Astrocyte (in vitro differentiated cells and primary cell): ENCODE data around the gene WFDC10B. TPM values are rescaled to one million over a fixed set of nuclear protein-coding genes. Genes with fewer than 3 reads are reported as not detected.
"Not testable (repeated sequence)": the region's sequence is repeated elsewhere in the genome, so short reads cannot be mapped to it uniquely, and the experiment has no call there.

Experiments used
- DNase-seq: peaks from one replicate; pipeline ENCODE4 v3.0.0-alpha.2; 2010; ENCODE audit warnings: low read depth
- FAIRE-seq: peaks from 2 replicates; lab custom pipeline; 2011; peaks lifted over from hg19 to GRCh38; lab: Jason Lieb, UNC
- H2AFZ ChIP-seq: 2 replicates; pipeline ENCODE4 v1.6.0; 2012; ENCODE audit warnings: low read depth, low read length, inconsistent platforms
- H3K27ac ChIP-seq: 2 replicates; pipeline ENCODE4 v1.5.1; 2011; ENCODE audit warnings: low read depth, low read length, inconsistent platforms
- H3K27me3 ChIP-seq: 2 replicates; pipeline ENCODE4 v1.6.0; 2011; ENCODE audit warnings: low read length, inconsistent platforms; ENCODE audit not compliant: insufficient read depth
- H3K36me3 ChIP-seq: 2 replicates; pipeline ENCODE4 v1.5.1; 2011; ENCODE audit warnings: low read length, inconsistent platforms; ENCODE audit not compliant: insufficient read depth
- H3K4me1 ChIP-seq: 2 replicates; pipeline ENCODE4 v1.5.1; 2011; ENCODE audit warnings: low read length, inconsistent platforms; ENCODE audit not compliant: insufficient read depth
- H3K4me2 ChIP-seq: 2 replicates; pipeline ENCODE4 v1.6.0; 2012; ENCODE audit warnings: low read length, inconsistent platforms
- H3K4me3 ChIP-seq: 2 replicates; pipeline ENCODE4 v1.5.1; 2011; ENCODE audit warnings: low read depth, mild to moderate bottlenecking, low read length, inconsistent platforms; ENCODE audit not compliant: insufficient read depth
- H3K79me2 ChIP-seq: 2 replicates; pipeline ENCODE4 v1.6.0; 2012; ENCODE audit warnings: mild to moderate bottlenecking, low read length, inconsistent platforms; ENCODE audit not compliant: insufficient read depth
- H3K9ac ChIP-seq: 2 replicates; pipeline ENCODE4 v1.6.0; 2012; ENCODE audit warnings: mild to moderate bottlenecking, low read length, inconsistent platforms
- H3K9me3 ChIP-seq: 2 replicates; pipeline ENCODE4 v1.5.1; 2012; ENCODE audit warnings: low read depth, mild to moderate bottlenecking, low read length, inconsistent platforms; ENCODE audit not compliant: insufficient read depth
- H4K20me1 ChIP-seq: 2 replicates; pipeline ENCODE4 v1.6.0; 2012; ENCODE audit warnings: low read length, inconsistent platforms; ENCODE audit not compliant: insufficient read depth
- H3K27ac Mint-ChIP-seq: one replicate; pipeline ENCODE4 v1.8.0; 2021; ENCODE audit warnings: mild to moderate bottlenecking, mixed read lengths; ENCODE audit not compliant: unreplicated experiment
- H3K27me3 Mint-ChIP-seq: one replicate; pipeline ENCODE4 v1.8.0; 2021; ENCODE audit warnings: low read depth, mixed read lengths; ENCODE audit not compliant: unreplicated experiment
- H3K36me3 Mint-ChIP-seq: one replicate; pipeline ENCODE4 v1.8.0; 2021; ENCODE audit warnings: low read depth, mixed read lengths; ENCODE audit not compliant: unreplicated experiment
- H3K4me1 Mint-ChIP-seq: one replicate; pipeline ENCODE4 v1.8.0; 2021; ENCODE audit warnings: low read depth, mixed read lengths; ENCODE audit not compliant: unreplicated experiment
- H3K4me3 Mint-ChIP-seq: one replicate; pipeline ENCODE4 v1.8.0; 2021; ENCODE audit warnings: mild to moderate bottlenecking, moderate library complexity, mixed read lengths; ENCODE audit not compliant: unreplicated experiment
- H3K9me3 Mint-ChIP-seq: one replicate; pipeline ENCODE4 v1.8.0; 2021; ENCODE audit warnings: mild to moderate bottlenecking, mixed read lengths; ENCODE audit not compliant: unreplicated experiment
- EZH2 ChIP-seq: IDR thresholded peaks from 2 replicates; pipeline ENCODE4 v1.6.1; 2012; ENCODE audit warnings: mild to moderate bottlenecking, low read length, inconsistent platforms; ENCODE audit not compliant: insufficient read depth
- total RNA-seq: library from RNA; stranded (reverse); gene quantifications from 2 replicates; pipeline ENCODE4 v1.2.1, GENCODE V29; 2021
- TF ChIP-seq, protein P1 (sequence below): IDR thresholded peaks from 2 replicates; pipeline ENCODE4 v1.5.1; 2011; ENCODE audit warnings: low read depth, mild to moderate bottlenecking, inconsistent platforms, low read length, moderate library complexity; ENCODE audit not compliant: insufficient read depth

The WFDC10B gene
- total RNA-seq, 1 donor from 2014 or later = not detected

DNA sequence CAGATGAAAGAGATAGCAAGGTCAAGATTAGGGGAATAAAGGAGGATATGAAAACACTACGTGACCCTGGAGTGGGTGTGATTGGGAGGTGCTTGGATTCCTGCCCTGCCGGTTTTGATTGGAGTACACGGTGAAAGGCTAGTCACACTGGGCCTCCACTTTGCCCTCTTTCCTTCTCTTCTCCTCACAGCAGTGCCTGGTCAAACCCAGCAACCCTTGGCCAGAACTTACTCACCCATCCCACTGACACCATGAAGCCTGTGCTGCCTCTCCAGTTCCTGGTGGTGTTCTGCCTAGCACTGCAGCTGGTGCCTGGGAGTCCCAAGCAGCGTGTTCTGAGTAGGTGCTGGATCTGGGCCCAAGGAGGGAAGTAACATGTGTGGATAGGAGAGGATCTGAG lies 2.9 kb downstream of the WFDC10B start, which contains the start of gene WFDC13:
Gene WFDC13 (plus strand): TSS at position 166 of the 400 bp plus-strand sequence. CDS start 86 bp downstream, at position 252.
- Histone ChIP-seq H3K79me2 (no peaks in the 10 kb centered on the region), H3K27ac (no peak within 1 kb of the TSS), H4K20me1 (no peaks in the 10 kb centered on the region), H3K4me1 (no peaks in the 10 kb centered on the region), H3K4me2 (no peak within 1 kb of the TSS), H3K36me3 (no peaks in the 10 kb centered on the region), H2AFZ (no peak within 1 kb of the TSS), H3K4me3 (no peak within 1 kb of the TSS), H3K27me3 (no peaks in the 10 kb centered on the region), H3K9ac (no peak within 1 kb of the TSS), H3K9me3 (no peaks in the 10 kb centered on the region)
- peaks cover 4% of the 10 kb centered on the region for H3K9me3 Mint-ChIP-seq
- DNase-seq (no peak), FAIRE-seq (no peak)
- H3K4me1 Mint-ChIP-seq = no peaks in the 10 kb centered on the region
- H3K27ac Mint-ChIP-seq = no peak within 1 kb of the TSS
- peaks cover 10% of the 10 kb centered on the region for H3K27me3 Mint-ChIP-seq
- TF ChIP-seq, protein P1, sequence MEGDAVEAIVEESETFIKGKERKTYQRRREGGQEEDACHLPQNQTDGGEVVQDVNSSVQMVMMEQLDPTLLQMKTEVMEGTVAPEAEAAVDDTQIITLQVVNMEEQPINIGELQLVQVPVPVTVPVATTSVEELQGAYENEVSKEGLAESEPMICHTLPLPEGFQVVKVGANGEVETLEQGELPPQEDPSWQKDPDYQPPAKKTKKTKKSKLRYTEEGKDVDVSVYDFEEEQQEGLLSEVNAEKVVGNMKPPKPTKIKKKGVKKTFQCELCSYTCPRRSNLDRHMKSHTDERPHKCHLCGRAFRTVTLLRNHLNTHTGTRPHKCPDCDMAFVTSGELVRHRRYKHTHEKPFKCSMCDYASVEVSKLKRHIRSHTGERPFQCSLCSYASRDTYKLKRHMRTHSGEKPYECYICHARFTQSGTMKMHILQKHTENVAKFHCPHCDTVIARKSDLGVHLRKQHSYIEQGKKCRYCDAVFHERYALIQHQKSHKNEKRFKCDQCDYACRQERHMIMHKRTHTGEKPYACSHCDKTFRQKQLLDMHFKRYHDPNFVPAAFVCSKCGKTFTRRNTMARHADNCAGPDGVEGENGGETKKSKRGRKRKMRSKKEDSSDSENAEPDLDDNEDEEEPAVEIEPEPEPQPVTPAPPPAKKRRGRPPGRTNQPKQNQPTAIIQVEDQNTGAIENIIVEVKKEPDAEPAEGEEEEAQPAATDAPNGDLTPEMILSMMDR = no peak
- no peak for TF ChIP-seq EZH2
- H3K36me3 Mint-ChIP-seq = no peaks in the 10 kb centered on the region
- no peak within 1 kb of the TSS for H3K4me3 Mint-ChIP-seq

DNA sequence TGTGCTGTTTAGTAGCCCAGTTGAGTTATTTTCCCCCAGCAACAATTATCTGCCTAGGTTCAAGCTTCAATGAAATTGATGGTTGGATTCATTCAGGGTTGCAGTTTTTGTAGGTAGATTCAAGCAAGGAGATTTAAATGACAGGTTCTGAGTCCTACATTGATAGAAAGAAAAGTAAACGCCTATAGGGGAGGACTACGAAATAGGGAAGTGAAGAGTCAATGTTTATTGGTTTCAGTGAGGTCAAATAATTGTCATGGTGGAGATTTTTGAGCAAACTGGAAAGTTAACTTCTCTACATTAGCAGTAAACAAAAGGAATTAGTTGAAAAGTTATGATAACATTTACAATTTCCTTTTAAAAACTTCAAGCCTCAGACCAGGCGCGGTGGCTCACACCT lies 3.7 kb downstream of the WFDC10B start:
- Mint-ChIP-seq H3K9me3 (peaks cover 4% of the 10 kb centered on the region), H3K4me3 (no peak overlapping the region), H3K27me3 (peaks cover 10% of the 10 kb centered on the region), H3K27ac (no peak overlapping the region), H3K4me1 (no peaks in the 10 kb centered on the region), H3K36me3 (no peaks in the 10 kb centered on the region)
- no peak overlapping the region for H3K9ac ChIP-seq
- no peak overlapping the region for H2AFZ ChIP-seq
- H3K4me2 ChIP-seq = no peak overlapping the region
- H3K27me3 ChIP-seq = no peaks in the 10 kb centered on the region
- H3K9me3 ChIP-seq = no peaks in the 10 kb centered on the region
- H3K27ac ChIP-seq = no peak overlapping the region
- FAIRE-seq = no peak
- no peak overlapping the region for H3K4me3 ChIP-seq
- H3K36me3 ChIP-seq = no peaks in the 10 kb centered on the region
- DNase-seq = no peak
- H4K20me1 ChIP-seq = no peaks in the 10 kb centered on the region
- TF ChIP-seq, protein P1 = no peak
- TF ChIP-seq EZH2 = no peak
- H3K79me2 ChIP-seq = no peaks in the 10 kb centered on the region
- no peaks in the 10 kb centered on the region for H3K4me1 ChIP-seq

DNA sequence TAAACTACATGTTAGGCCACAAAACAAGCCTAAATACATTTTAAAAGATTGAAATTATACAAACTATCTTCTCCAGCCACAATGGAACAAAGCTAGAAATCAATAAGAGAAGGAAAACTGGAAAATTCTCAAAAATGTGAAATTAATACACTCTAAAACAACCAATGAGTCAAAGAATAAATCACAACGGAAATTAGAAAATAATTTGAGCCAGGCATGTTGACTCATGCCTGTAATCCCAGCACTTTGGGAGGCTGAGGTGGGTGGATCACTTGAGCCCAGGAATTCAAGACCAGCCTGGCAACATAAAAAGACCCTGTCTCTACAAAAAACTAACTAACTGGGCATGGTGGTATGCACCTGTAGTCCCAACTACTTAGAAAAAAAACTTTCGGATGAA lies 9.3 kb downstream of the WFDC10B start:
- H3K4me1 Mint-ChIP-seq = peaks cover 3% of the 10 kb centered on the region
- H3K79me2 ChIP-seq = no peaks in the 10 kb centered on the region
- no peaks in the 10 kb centered on the region for H3K36me3 Mint-ChIP-seq
- H3K9me3 Mint-ChIP-seq = peaks cover 3% of the 10 kb centered on the region
- no peaks in the 10 kb centered on the region for H3K4me1 ChIP-seq
- no peaks in the 10 kb centered on the region for H3K9me3 ChIP-seq
- no peak overlapping the region for H3K9ac ChIP-seq
- H3K4me3 ChIP-seq = no peak overlapping the region
- H3K4me2 ChIP-seq = no peak overlapping the region
- no peaks in the 10 kb centered on the region for H3K27me3 Mint-ChIP-seq
- H4K20me1 ChIP-seq = no peaks in the 10 kb centered on the region
- no peak overlapping the region for H3K4me3 Mint-ChIP-seq
- H3K36me3 ChIP-seq = no peaks in the 10 kb centered on the region
- DNase-seq = no peak
- TF ChIP-seq, protein P1 = no peak
- TF ChIP-seq EZH2 = no peak
- H3K27ac ChIP-seq = no peak overlapping the region
- H3K27ac Mint-ChIP-seq = no peak overlapping the region
- no peaks in the 10 kb centered on the region for H3K27me3 ChIP-seq
- no peak for FAIRE-seq
- H2AFZ ChIP-seq = no peak overlapping the region

DNA sequence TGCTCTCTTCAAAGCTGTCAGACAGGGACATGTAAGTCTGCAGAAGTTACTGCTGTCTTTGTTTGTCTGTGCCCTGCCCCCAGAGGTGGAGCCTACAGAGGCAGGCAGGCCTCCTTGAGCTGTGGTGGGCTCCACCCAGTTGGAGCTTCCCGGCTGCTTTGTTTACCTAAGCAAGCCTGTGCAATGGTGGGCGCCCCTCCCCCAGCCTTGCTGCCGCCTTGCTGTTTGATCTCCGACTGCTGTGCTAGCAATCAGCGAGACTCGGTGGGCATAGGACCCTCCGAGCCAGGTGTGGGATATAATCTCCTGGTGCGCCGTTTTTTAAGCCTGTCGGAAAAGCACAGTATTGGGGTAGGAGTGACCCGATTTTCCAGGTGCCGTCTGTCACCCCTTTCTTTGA lies 11.5 kb downstream of the WFDC10B start:
- not testable (repeated sequence) for FAIRE-seq, H3K36me3 Mint-ChIP-seq, H3K4me3 Mint-ChIP-seq, H3K4me1 Mint-ChIP-seq, H2AFZ ChIP-seq, DNase-seq, H3K27me3 Mint-ChIP-seq, H3K27ac ChIP-seq, H3K27ac Mint-ChIP-seq, H3K9me3 ChIP-seq, H4K20me1 ChIP-seq, H3K9me3 Mint-ChIP-seq, H3K4me1 ChIP-seq, H3K27me3 ChIP-seq, H3K4me2 ChIP-seq, H3K9ac ChIP-seq, H3K36me3 ChIP-seq, H3K79me2 ChIP-seq, H3K4me3 ChIP-seq
